B cell (primary cell): ENCODE results near the gene CERCAM.

ENCODE experiments used
- EZH2 ChIP-seq: IDR thresholded peaks from 2 replicates; pipeline ENCODE4 v1.6.1; 2012; ENCODE audit warnings: borderline replicate concordance, low read depth, mild to moderate bottlenecking, moderate library complexity, low read length; ENCODE audit not compliant: insufficient read depth, poor library complexity, severe bottlenecking
- TF ChIP-seq, protein P1 (sequence below): fragments of 200-600 bp; IDR thresholded peaks from one replicate; pipeline ENCODE4 v1.8.0; 2022; ENCODE audit warnings: antibody characterized with exemption, mild to moderate bottlenecking

DNA sequence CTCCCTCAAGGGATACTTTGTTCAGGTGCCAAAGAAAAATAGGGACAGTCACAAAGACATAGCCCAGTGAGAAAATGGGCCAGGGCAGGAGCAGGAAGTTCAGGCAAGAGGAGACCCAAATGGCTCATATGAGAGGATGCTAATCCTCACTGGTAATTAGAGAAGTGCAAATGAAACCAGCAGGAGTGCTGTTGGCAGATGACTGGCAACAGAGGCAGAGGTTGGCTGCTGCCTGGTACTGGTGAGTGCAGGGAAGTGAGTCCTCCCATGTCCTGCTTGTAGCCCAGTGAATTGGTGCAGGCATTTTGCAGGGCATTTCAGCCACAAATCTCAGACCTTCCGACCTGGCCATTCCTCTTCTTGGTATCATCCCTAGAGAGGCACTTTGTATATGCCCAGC, 58.6 kb downstream of the CERCAM start:
- TF ChIP-seq, protein P1, sequence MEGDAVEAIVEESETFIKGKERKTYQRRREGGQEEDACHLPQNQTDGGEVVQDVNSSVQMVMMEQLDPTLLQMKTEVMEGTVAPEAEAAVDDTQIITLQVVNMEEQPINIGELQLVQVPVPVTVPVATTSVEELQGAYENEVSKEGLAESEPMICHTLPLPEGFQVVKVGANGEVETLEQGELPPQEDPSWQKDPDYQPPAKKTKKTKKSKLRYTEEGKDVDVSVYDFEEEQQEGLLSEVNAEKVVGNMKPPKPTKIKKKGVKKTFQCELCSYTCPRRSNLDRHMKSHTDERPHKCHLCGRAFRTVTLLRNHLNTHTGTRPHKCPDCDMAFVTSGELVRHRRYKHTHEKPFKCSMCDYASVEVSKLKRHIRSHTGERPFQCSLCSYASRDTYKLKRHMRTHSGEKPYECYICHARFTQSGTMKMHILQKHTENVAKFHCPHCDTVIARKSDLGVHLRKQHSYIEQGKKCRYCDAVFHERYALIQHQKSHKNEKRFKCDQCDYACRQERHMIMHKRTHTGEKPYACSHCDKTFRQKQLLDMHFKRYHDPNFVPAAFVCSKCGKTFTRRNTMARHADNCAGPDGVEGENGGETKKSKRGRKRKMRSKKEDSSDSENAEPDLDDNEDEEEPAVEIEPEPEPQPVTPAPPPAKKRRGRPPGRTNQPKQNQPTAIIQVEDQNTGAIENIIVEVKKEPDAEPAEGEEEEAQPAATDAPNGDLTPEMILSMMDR, result no peak
- no peak for TF ChIP-seq EZH2
